Spinal cord (tissue), 10 donors: Measurements from ENCODE around the gene PCDH1. TPM values are rescaled to one million over a fixed set of nuclear protein-coding genes. Genes with fewer than 3 reads are reported as not detected.

ENCODE experiments used
- DNase-seq, 6 donors: peaks; one replicate each; pipeline versions ENCODE4 v3.0.0 to v3.0.0-alpha.2; 2013 to 2015; ENCODE audit warnings: low spot score in 6 of 6, low read depth in 4 of 6
- H3K27ac ChIP-seq: one replicate; pipeline ENCODE4 v1.5.1; 2013; ENCODE audit warnings: low read depth, low read length, control low read depth
- H3K27me3 ChIP-seq: one replicate; pipeline ENCODE4 v1.6.1; 2013; ENCODE audit warnings: low read length; ENCODE audit not compliant: control insufficient read depth, insufficient read depth
- H3K36me3 ChIP-seq: one replicate; pipeline ENCODE4 v1.6.1; 2013; ENCODE audit warnings: low read length; ENCODE audit not compliant: control insufficient read depth, insufficient read depth
- H3K4me1 ChIP-seq: one replicate; pipeline ENCODE4 v1.6.1; 2013; ENCODE audit warnings: low read length; ENCODE audit not compliant: control insufficient read depth, insufficient read depth
- H3K4me3 ChIP-seq: one replicate; pipeline ENCODE4 v1.5.1; 2013; ENCODE audit warnings: low read depth, low read length, control low read depth
- H3K9me3 ChIP-seq: one replicate; pipeline ENCODE4 v1.6.1; 2013; ENCODE audit warnings: low read length; ENCODE audit not compliant: control insufficient read depth, insufficient read depth
- WGBS: methylation state at CpG from one replicate; pipeline ENCODE4 v1.1.5; 2013; ENCODE audit warnings: missing lambda C conversion rate; ENCODE audit not compliant: insufficient coverage; 5-methylcytosine and 5-hydroxymethylcytosine counted together
- polyA plus RNA-seq, 2 donors: library from polyadenylated mRNA; unstranded; fragments of 120-200 nt; gene quantifications; one replicate each; pipeline ENCODE4 v1.2.1, GENCODE V29; 2013; ENCODE audit not compliant: insufficient read length in 2 of 2
- total RNA-seq, 2 donors: library from RNA; depleted of rRNA in 1 of 2; stranded (reverse); fragments of 120-200 nt in 1 of 2; fragments of >200 nt in 1 of 2; gene quantifications; one replicate each; pipeline versions ENCODE4 v1.2.3 to v1.2.4, GENCODE V29; 2013 to 2014
- donor health status: healthy.

Gene PCDH1
- total and polyA plus RNA-seq, 4 donors = 25.5 to 52.0 (median 45.6) TPM

DNA sequence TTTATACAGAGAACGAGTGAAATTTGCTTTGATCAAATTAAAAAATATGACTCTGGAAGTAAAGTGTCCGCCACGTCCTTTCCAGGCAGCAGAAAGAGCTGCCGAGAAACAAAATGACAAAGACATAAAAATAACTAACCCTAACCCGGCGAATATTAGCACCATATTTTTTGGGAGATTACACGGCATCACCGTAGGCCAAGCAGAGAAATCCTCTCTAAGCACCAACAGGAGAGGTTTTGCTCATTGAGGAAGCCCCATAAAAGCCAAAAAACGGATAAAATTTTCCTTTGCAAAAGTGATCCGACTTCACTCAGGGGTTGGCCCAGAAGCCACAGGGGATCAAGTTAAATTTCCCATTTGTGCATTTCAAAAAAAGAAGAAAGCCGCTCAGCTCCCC lies 70.9 kb downstream of the PCDH1 start:
- 62% methylated on average over 8 of the region's 11 CpGs for WGBS
- Histone ChIP-seq H3K36me3 (no peaks in the 10 kb centered on the region), H3K9me3 (no peaks in the 10 kb centered on the region), H3K27ac (no peak overlapping the region), H3K4me1 (peaks cover 52% of the 10 kb centered on the region), H3K4me3 (no peak overlapping the region), H3K27me3 (no peaks in the 10 kb centered on the region)
- DNase-seq = peak in 1 of 6 donors; percentile 53

DNA sequence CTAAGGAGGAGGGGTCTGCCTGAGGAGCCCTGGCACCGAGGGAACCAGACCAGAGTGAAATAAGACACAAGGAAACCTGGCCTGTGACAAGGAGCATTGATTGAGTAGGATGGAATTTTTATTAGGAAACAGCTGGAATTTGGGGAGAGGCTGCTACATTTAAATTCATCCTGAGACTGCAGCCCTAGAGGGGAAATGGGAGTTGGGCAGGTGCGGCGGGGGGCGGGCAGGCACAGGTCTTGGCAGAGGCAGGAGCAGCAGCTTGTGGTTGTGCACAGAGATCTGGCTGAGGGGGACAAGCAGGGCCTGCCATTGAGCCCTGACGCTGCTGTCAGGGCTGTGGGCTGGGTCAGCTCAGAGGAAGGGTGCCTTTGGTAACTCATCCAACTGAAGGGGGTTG lies 71.6 kb downstream of the PCDH1 start:
- 56% methylated on average over 5 of the region's 5 CpGs for WGBS
- DNase-seq = no peak
- no peaks in the 10 kb centered on the region for H3K9me3 ChIP-seq
- no peaks in the 10 kb centered on the region for H3K36me3 ChIP-seq
- no peaks in the 10 kb centered on the region for H3K27me3 ChIP-seq
- H3K4me3 ChIP-seq = no peak overlapping the region
- H3K4me1 ChIP-seq = peaks cover 45% of the 10 kb centered on the region
- H3K27ac ChIP-seq = no peak overlapping the region

DNA sequence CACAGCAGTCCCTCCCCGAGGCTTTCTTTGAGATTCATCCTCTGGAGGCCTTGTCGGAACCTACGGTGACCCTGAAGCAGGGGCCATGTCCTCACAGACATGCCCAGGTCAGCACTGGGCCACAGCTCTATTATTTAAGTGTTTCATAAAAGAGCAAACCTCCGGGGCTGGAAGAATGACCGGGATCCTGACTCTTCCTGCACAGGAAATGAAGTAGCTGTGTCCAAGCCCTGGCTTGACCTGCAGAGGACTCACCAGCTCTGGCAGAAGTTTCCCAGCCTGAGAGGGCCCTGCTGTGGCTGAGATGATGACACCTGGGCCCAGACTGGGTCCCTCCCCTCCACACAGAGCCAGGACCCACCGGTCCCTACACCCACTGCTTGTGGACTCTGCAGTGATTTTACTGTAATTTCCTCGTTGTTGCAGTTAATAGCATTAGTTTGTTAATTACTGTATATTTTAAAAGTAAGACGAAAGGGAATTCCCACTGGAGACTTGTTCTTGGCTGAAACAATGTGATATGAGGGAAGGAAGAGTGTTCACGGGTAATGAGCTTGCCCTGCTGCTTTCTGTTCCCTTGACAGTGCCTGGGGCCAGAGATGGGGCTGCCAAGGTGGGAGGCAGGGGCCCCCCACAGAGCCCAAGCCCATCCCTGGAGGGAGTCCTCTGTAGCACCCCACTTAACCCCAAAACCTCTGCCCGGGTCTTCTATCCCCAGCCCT lies 72.2 kb downstream of the PCDH1 start:
- Histone ChIP-seq H3K36me3 (no peaks in the 10 kb centered on the region), H3K27me3 (no peaks in the 10 kb centered on the region), H3K27ac (peak overlapping the region; percentile 54), H3K4me1 (peaks cover 40% of the 10 kb centered on the region), H3K9me3 (no peaks in the 10 kb centered on the region), H3K4me3 (no peak overlapping the region)
- 50% methylated on average over 6 of the region's 10 CpGs for WGBS
- DNase-seq = peak in 1 of 6 donors; percentile 66

DNA sequence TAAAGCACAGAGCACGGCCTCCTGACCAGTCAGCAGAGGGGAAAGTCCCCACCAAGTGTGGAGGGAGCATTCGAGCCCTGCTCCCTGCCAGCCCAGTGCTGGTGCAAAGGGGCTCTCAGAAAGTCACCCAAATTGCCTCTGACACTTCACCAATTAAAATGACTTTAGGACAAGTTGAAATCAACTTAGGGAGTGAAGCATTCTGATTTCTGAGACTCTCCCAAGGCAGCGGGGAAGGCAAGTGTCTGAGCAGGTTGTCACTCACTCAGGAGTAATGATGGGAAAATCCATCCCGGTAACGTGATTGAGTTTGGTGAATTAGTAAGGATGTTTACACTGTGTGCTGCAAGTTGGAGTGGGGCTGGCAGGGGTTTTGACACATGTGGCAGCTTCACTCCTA lies 73.7 kb downstream of the PCDH1 start:
- WGBS = 58% methylated on average over 4 of the region's 5 CpGs
- Histone ChIP-seq H3K4me1 (peaks cover 35% of the 10 kb centered on the region), H3K27ac (peak overlapping the region; percentile 6), H3K4me3 (no peak overlapping the region), H3K9me3 (no peaks in the 10 kb centered on the region), H3K27me3 (no peaks in the 10 kb centered on the region), H3K36me3 (no peaks in the 10 kb centered on the region)
- DNase-seq = no peak

Other genes starting within 250 kb of the PCDH1 start
- 10 to 100 TPM; 56.9 to 70.6 TPM for gene HDAC3, start 241.6 kb downstream of the PCDH1 start, total RNA-seq
- 100 to 1,000 TPM in 1 of 2 donors, 10 to 100 TPM in 1; 89.7 to 110 TPM for gene HDAC3, start 241.6 kb downstream of the PCDH1 start, polyA plus RNA-seq
- gene RELL2, start 241.4 kb downstream of the PCDH1 start, total RNA-seq = 10 to 100 TPM in 1 of 2 donors, 1 to 10 TPM in 1; 7.3 to 22.6 TPM
- 10 to 100 TPM; 32.4 to 37.3 TPM for gene RELL2, start 241.4 kb downstream of the PCDH1 start, polyA plus RNA-seq
- gene FCHSD1, start 227.0 kb downstream of the PCDH1 start, total RNA-seq = 10 to 100 TPM in 1 of 2 donors, 1 to 10 TPM in 1; 8.1 to 14.7 TPM
- 10 to 100 TPM; 11.9 to 20.0 TPM for gene FCHSD1, start 227.0 kb downstream of the PCDH1 start, polyA plus RNA-seq
- gene ARAP3, start 196.2 kb downstream of the PCDH1 start, total RNA-seq = 1 to 10 TPM; 2.8 to 7.0 TPM
- 10 to 100 TPM in 1 of 2 donors, 1 to 10 TPM in 1; 9.9 to 11.6 TPM for gene ARAP3, start 196.2 kb downstream of the PCDH1 start, polyA plus RNA-seq
- gene DELE1, start 45.5 kb upstream of the PCDH1 start, total RNA-seq = 10 to 100 TPM; 41.4 to 92.3 TPM
- gene DELE1, start 45.5 kb upstream of the PCDH1 start, polyA plus RNA-seq = 10 to 100 TPM; 72.2 to 94.2 TPM
- gene PCDH12, start 79.8 kb upstream of the PCDH1 start, total RNA-seq = 10 to 100 TPM in 1 of 2 donors, 1 to 10 TPM in 1; 5.4 to 12.9 TPM
- gene PCDH12, start 79.8 kb upstream of the PCDH1 start, polyA plus RNA-seq = 1 to 10 TPM; 7.3 to 8.2 TPM
- gene RNF14, start 90.7 kb upstream of the PCDH1 start, total RNA-seq = 10 to 100 TPM; 80.1 to 96.9 TPM
- 10 to 100 TPM; 57.4 to 67.7 TPM for gene RNF14, start 90.7 kb upstream of the PCDH1 start, polyA plus RNA-seq
- gene GNPDA1, start 134.6 kb upstream of the PCDH1 start, total RNA-seq = 10 to 100 TPM; 26.8 to 45.0 TPM
- gene GNPDA1, start 134.6 kb upstream of the PCDH1 start, polyA plus RNA-seq = 10 to 100 TPM; 37.1 to 38.4 TPM
- 100 to 1,000 TPM in 1 of 2 donors, 10 to 100 TPM in 1; 86.0 to 215 TPM for gene NDFIP1, start 230.4 kb upstream of the PCDH1 start, total RNA-seq
- 100 to 1,000 TPM; 247 to 279 TPM for gene NDFIP1, start 230.4 kb upstream of the PCDH1 start, polyA plus RNA-seq